Activated CD8-positive, alpha-beta memory T cell treated with anti-CD3 and anti-CD28 coated beads, Interleukin-2, amount 50 U/mL, for 1 hour (primary cell): ENCODE results near the gene AOPEP.
A peak's percentile ranks its signal among the peaks of the same experiment; 100 is the strongest.

Source experiments
- DNase-seq: peaks from one replicate; pipeline ENCODE4 v3.0.0-alpha.2; 2020; ENCODE audit errors: extremely low read depth

AOPEP gene

DNA sequence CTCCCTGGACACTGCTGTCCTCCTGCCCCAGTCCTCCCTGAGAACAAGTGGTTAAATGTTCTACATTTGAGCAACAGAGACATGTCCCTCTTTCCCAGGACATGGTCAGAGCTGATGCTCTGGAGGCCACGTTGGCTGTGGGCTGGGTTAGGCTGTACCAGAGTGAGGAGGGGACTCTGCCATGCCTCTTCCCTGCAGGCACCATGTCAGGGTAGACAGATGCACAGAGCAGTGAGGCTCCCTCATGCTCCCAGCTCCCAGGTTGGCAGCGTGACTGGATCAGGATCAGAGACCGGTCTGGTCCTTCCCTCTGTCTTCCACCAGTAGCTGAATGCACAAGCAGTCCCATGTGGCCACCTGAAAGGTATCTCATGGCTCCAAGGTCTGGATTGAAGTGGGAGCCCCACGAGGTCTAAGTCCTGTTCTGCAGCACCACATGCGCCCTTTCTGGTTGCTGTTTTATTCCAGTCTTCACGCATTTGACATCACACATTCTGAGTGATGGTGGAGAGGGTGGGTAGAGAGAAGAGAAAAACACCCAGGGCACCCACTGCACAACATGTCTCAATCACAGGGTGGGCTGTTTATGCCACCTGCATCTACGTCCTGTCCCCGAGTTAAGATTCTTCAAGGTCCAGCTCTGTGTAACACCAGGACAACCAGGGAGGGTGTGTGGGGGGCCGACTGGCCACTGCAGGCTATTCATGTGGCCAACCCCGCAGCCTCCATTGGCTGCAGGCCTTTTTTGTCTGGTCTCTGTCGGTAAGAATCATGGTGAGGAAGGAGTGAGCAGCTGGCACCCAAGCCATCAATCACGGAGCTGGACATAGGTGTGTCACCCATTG is 386.2 kb downstream of the AOPEP start:
- no peak for DNase-seq

GRCh38 chr9:95115104-95115503 is 388.6 kb downstream of the AOPEP start:
- DNase-seq = no peak

GRCh38 chr9:95116002-95116807 is 389.7 kb downstream of the AOPEP start:
- no peak for DNase-seq

DNA sequence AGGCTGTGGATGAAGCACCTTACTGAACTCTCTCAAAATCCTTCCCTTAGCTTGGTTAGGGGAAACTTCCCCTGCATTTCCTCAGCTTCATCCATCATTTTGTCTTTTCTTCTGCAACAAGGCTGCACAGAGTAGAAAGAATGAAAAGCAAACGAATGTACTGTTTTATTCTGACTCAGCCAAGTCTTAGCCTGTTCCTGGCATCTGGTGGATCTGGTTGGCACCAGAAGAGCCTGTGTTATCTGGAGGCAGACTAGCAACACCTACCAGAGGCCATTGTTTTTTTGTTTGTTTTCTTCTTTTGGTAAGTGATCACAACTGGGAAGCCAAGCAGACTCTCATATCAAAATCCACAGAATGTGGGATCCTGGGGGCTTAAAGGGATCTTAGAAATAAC is 390.3 kb downstream of the AOPEP start:
- no peak for DNase-seq

DNA sequence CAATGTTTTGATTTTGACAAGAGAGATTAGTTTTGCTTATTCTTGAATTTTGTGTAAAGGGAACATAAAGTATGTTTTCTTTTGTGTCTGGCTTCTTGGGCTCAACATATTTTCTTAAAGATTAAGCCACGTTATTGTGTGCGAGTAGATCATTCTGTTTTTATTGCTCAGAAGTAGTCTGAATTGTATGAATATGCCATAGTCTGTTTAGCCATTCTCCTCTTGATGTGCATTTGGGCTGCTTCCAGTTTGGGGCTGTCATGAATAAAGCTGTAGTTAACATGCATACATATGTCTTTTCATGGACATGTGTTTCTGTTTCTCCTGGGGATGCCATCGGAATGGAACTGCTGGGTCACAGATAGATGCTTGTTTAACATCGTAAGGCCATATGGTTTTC is 392.1 kb downstream of the AOPEP start:
- no peak for DNase-seq

- DNase-seq = no peak
These were observed 394.4 kb downstream of the AOPEP start for GRCh38 chr9:95120781-95121370.

GRCh38 chr9:95124582-95125367 is 398.3 kb downstream of the AOPEP start:
- DNase-seq = no peak

GRCh38 chr9:95125652-95126051 is 399.2 kb downstream of the AOPEP start:
- DNase-seq = no peak

GRCh38 chr9:95126739-95127138 is 400.2 kb downstream of the AOPEP start:
- no peak for DNase-seq

- peak; percentile 13 for DNase-seq
These were observed 401.0 kb downstream of the AOPEP start for GRCh38 chr9:95127249-95128176.

DNA sequence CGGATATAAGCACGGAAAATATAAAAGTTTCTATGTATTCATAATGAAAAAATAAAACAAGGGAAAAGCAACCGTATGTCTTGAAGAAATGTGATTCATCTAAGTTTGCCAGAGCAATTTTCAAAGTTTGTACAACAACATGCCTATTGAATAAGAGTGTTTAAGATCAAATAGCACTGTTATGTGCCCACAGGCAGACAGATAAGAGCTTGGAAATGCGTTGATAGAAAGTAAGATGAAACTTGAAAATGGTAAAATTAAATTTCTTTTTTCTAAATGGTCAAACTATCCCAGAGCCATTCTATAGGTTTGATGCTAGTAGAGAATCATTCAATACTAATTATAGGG is 401.7 kb downstream of the AOPEP start:
- no peak for DNase-seq

DNA sequence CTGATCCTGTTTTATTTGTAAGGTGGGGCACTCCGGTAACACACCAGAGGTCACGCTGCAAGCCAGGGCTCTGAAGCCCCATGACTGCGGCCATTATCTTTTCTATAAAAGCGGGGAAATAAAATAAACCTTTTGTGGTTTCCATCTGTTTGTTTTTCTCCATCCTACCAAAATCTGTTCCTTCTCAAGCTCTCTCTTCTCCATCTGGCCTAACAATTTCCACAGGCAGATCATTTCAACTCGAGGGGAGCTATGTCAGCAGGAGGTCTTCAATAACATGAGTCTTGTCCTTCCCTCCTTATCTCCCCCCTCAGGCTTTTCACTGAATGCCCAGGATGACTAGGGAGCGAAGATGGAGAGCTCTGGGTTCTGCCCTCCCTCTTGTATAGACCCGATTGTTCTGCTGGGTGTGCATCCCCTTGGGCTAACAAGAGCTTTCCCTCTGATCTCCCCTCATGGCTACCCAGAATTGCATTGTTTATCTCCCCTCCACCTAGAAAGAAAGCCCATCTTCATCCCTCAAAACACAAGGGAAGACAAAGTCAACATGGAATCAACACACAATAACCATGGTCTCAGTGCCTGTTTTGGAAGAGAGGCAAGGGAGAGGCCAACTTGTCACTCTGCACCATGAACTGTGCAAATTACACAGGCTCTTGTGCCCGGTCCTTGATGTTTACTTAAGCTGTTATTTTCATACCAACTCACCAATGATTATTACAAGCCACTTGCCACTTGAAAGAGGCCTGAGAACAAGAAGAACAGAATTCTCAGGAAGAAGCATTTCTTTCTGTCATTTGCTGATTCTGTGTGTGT is 403.2 kb downstream of the AOPEP start:
- no peak for DNase-seq

DNA sequence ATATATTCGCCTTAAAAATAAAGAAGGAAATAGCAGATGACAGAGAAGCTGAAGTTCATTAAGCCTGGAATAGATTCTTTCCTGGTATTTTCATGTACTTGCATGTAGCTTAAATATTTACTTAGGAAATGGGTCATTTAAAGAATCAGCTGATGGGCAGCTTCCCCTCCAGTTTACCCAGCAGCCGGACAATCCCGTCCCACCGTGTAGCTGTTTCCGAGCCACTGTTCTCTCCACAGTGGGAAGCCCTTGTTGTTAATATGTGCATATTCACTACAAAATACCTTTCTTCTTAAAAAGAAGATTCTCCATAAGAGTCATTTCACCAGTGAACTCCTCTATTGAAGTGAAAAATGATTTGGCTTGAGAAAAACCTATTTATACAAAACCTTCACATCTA is 404.0 kb downstream of the AOPEP start:
- no peak for DNase-seq

DNA sequence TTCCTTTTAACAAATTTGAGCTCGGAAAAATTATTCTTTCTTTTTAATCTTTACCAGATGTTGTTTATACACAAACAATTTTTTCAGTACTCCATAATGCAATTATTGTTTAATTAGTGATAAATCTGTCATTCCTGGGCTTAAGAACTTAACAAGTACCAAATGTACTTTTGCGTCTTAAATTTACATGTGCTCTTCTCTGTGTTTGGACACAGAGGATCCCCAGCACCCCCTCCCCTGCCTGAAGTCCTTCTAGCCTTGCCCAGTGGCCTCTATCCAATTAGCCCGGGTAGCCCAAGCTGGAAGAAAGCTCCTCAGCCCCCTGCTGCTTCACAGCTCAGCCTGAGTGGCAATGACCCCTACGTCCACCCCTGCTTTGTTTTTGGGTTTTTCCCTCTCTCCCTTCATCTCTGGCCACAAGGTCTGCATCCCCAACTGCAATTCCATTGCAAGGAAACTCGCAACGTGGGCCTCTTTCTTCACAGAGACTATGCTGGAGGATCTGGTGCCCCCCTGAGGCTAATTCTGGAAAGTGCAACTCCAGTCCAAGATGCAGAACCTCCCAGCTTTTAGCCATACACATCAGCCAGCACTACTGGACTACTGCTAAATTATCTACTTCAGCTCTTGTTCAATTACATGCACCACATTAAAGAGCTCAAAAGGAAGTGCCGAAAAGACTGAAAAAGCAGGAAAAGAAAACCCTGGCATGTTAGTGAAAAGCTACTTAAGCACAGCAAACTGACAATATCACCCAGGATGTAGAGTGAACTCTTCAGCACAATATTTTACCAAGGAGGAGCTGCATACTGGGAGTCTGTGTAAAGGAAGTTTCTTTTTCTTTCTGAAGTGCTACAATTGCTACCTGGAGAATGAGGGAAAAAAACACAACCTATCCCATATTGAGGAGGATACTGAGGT is 404.8 kb downstream of the AOPEP start:
- DNase-seq = peak; percentile 8

- no peak for DNase-seq
These were observed 406.1 kb downstream of the AOPEP start for GRCh38 chr9:95132366-95133324.

DNA sequence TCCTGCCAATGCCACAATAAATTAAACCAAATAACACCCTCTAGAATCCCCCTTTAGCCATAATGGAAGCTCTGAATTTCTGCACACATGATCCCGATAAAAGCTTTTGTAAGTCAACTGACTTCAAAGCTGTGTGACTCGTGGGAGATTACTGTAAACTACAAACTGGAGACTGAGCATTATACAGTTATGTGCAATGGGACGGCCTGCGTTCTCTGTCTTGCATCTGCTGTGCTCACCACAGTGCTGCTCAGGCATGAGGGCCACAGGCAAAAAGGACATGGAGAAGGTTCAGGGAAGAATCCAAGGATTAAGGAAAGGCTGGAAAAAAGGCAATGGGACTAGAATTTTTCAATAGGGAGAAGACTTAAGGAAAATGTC is 406.8 kb downstream of the AOPEP start:
- DNase-seq = no peak

DNA sequence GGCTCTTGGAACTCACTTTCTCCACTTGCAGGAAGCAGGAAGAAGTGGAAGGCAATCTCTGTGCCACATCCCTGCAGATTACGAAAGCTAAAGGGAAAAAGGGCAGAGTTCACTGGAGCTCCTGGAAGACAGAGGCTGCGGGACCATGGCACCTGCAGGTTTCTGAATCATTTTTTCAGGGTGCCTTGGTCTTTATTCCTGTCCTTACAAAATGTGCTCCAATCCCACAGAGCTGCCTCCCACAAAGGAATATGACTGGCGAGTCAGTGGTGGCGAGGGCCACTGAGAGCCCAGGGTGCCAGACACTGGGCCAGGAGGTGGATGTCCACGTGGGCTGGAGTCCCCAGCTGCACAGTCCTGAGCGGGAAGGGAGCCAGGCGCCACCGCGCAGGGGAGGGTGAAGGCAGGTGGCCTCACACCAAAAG is 408.0 kb downstream of the AOPEP start:
- no peak for DNase-seq

- DNase-seq = no peak
These were observed 409.3 kb downstream of the AOPEP start for GRCh38 chr9:95135756-95136155.
